Measurements from ENCODE around the gene SGMS1. TPM values are rescaled to one million over a fixed set of nuclear protein-coding genes. Genes with fewer than 3 reads are reported as not detected.

The SGMS1 gene
- total RNA-seq, 1 donor from 2014 or later, result 27.5 TPM

- H3K27ac Mint-ChIP-seq, result no peak overlapping the region
- H3K27me3 Mint-ChIP-seq, result no peaks in the 10 kb centered on the region
- intact Hi-C loops (cut with micrococcal nuclease), result loop anchor here (2.0 kb wide), 1 partner anchor 17 kb away; the partner anchor contains the start of gene SGMS1
- ATAC-seq (ENCODE audit: low read depth), result no peak
- H3K4me1 Mint-ChIP-seq, result peaks cover 38% of the 10 kb centered on the region
- H3K36me3 Mint-ChIP-seq (ENCODE audit: low read depth), result peaks cover 4% of the 10 kb centered on the region
- ChIA-PET CTCF (no interaction called here), POLR2A (no interaction called here)
- H3K9me3 Mint-ChIP-seq, result no peaks in the 10 kb centered on the region
- no peak overlapping the region for H3K4me3 Mint-ChIP-seq
- no peak for TF ChIP-seq CTCF (IDR thresholded peaks at IDR 0.05)
- DNase-seq, result no peak
Observed at GRCh38 chr10:50605951-50606270, 17.8 kb downstream of the SGMS1 start.

- intact Hi-C loops (cut with micrococcal nuclease), result loop anchor here (2.0 kb wide), 1 partner anchor 17 kb away; the partner anchor contains the start of gene SGMS1
- TF ChIP-seq CTCF (IDR thresholded peaks at IDR 0.05), result no peak
- Mint-ChIP-seq H3K9me3 (no peaks in the 10 kb centered on the region), H3K4me3 (no peak overlapping the region), H3K4me1 (peaks cover 42% of the 10 kb centered on the region), H3K27me3 (no peaks in the 10 kb centered on the region), H3K27ac (no peak overlapping the region), H3K36me3 (ENCODE audit: low read depth) (peaks cover 4% of the 10 kb centered on the region)
- CTCF ChIA-PET, result no interaction called here
- ATAC-seq (ENCODE audit: low read depth) (no peak), DNase-seq (no peak)
- POLR2A ChIA-PET, result interaction anchor here (0.7 kb wide), 1 partner anchor 18 kb away, joined by 3 read pairs; the partner anchor contains the start of gene SGMS1
Observed at GRCh38 chr10:50605269-50605950, 18.3 kb downstream of the SGMS1 start.

- TF ChIP-seq CTCF (IDR thresholded peaks at IDR 0.05), result no peak
- ChIA-PET CTCF (no interaction called here), POLR2A (interaction anchor here (0.7 kb wide), 1 partner anchor 19 kb away, joined by 3 read pairs; the partner anchor contains the start of gene SGMS1)
- Mint-ChIP-seq H3K9me3 (no peaks in the 10 kb centered on the region), H3K4me1 (peaks cover 48% of the 10 kb centered on the region), H3K27me3 (no peaks in the 10 kb centered on the region), H3K27ac (no peak overlapping the region), H3K4me3 (no peak overlapping the region), H3K36me3 (ENCODE audit: low read depth) (peaks cover 4% of the 10 kb centered on the region)
- DNase-seq, result no peak
- ATAC-seq (ENCODE audit: low read depth), result no peak
- intact Hi-C loops (cut with micrococcal nuclease), result loop anchor here (2.0 kb wide), 1 partner anchor 18 kb away; the partner anchor contains the start of gene SGMS1
Observed at GRCh38 chr10:50604809-50605208, 18.9 kb downstream of the SGMS1 start.

DNA sequence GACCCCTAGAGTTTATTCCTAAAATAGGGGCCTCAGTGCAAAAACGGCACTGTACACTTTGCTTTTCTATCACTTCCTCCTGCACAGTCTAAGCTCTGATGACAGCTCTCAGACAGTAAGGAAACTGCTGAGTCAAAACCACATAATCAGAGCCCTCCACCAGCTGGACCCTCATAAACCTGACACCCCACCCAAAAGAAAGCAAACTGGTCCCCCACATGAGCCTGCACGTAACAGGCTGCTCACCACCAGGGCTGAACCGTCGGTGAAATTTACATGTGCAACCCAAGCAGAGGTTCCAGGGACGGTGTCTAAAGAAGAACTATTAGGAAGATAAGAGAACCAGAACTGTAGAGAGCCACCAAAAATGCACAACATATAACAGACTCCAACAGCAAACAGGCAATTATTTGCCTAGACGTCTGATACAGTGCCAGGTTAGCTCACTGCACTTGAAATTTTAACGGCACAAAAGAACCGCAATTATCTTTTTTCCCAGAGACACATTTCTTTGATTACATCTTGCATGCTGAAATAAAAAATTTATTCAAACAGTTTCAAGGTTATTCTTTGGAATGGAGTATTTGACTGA, 19.6 kb downstream of the SGMS1 start:
- Mint-ChIP-seq H3K4me1 (peaks cover 49% of the 10 kb centered on the region), H3K4me3 (peak overlapping the region; percentile 39), H3K27ac (peak overlapping the region; percentile 46), H3K27me3 (no peaks in the 10 kb centered on the region), H3K36me3 (ENCODE audit: low read depth) (peaks cover 4% of the 10 kb centered on the region), H3K9me3 (no peaks in the 10 kb centered on the region)
- no peak for DNase-seq
- intact Hi-C loops (cut with micrococcal nuclease), result loop anchor here (2.0 kb wide), 1 partner anchor 19 kb away; the partner anchor contains the start of gene SGMS1
- no peak for TF ChIP-seq CTCF (IDR thresholded peaks at IDR 0.05)
- CTCF ChIA-PET, result no interaction called here
- ATAC-seq (ENCODE audit: low read depth), result peak; percentile 68
- POLR2A ChIA-PET, result no interaction called here

GRCh38 chr10:50603151-50603850, 20.5 kb downstream of the SGMS1 start:
- H3K27me3 Mint-ChIP-seq, result no peaks in the 10 kb centered on the region
- ChIA-PET POLR2A (no interaction called here), CTCF (no interaction called here)
- intact Hi-C loops (cut with micrococcal nuclease), result no loop called here
- peaks cover 4% of the 10 kb centered on the region for H3K36me3 Mint-ChIP-seq (ENCODE audit: low read depth)
- peaks cover 53% of the 10 kb centered on the region for H3K4me1 Mint-ChIP-seq
- H3K4me3 Mint-ChIP-seq, result no peak overlapping the region
- no peak overlapping the region for H3K27ac Mint-ChIP-seq
- H3K9me3 Mint-ChIP-seq, result no peaks in the 10 kb centered on the region
- DNase-seq (no peak), ATAC-seq (ENCODE audit: low read depth) (no peak)
- no peak for TF ChIP-seq CTCF (IDR thresholded peaks at IDR 0.05)

Measured in activated B cell treated with CpG ODN at 0.5 μM for 24 hours (primary cell).